Aorta (tissue), 5 donors: ENCODE results near the gene C1QTNF6. TPM values are rescaled to one million over a fixed set of nuclear protein-coding genes. Genes with fewer than 3 reads are reported as not detected.

Experiments used
- ATAC-seq: fragments of 200-7000 bp; cut with Tn5 transposase; one replicate; pipeline ENCODE4 v1.9.1; 2022; ENCODE audit warnings: moderate library complexity; ENCODE audit not compliant: low FRiP score
- DNase-seq, 2 donors: peaks; one replicate each; pipeline ENCODE4 v3.0.0-alpha.2; 2020
- H3K27ac ChIP-seq, 2 donors: one replicate each; pipeline ENCODE4 v1.5.1; 2013; ENCODE audit warnings: low read length in 2 of 2, mild to moderate bottlenecking in 2 of 2, moderate library complexity in 2 of 2, control low read depth in 1 of 2, inconsistent platforms in 1 of 2, low read depth in 1 of 2
- H3K27me3 ChIP-seq, 2 donors: one replicate each; pipeline ENCODE4 v1.6.1; 2013; ENCODE audit warnings: control low read depth in 1 of 2, low read length in 1 of 2, mild to moderate bottlenecking in 1 of 2, moderate library complexity in 1 of 2; ENCODE audit not compliant: insufficient read depth in 2 of 2, control insufficient read depth in 1 of 2
- H3K36me3 ChIP-seq, 2 donors: one replicate each; pipeline ENCODE4 v1.6.1; 2013; ENCODE audit warnings: control low read depth in 1 of 2, low read length in 1 of 2, mild to moderate bottlenecking in 1 of 2; ENCODE audit not compliant: insufficient read depth in 2 of 2, control insufficient read depth in 1 of 2
- H3K4me1 ChIP-seq, 2 donors: one replicate each; pipeline ENCODE4 v1.6.1; 2013; ENCODE audit warnings: low read length in 2 of 2, control low read depth in 1 of 2, mild to moderate bottlenecking in 1 of 2, moderate library complexity in 1 of 2; ENCODE audit not compliant: insufficient read depth in 2 of 2, control insufficient read depth in 1 of 2
- H3K4me3 ChIP-seq, 2 donors: one replicate each; pipeline ENCODE4 v1.5.1; 2013; ENCODE audit warnings: low read length in 2 of 2, control low read depth in 1 of 2, mild to moderate bottlenecking in 1 of 2
- H3K9me3 ChIP-seq: one replicate; pipeline ENCODE4 v1.6.1; 2013; ENCODE audit warnings: mild to moderate bottlenecking, low read length; ENCODE audit not compliant: control insufficient read depth
- WGBS, 2 donors: extraction: QIAGEN DNeasy Blood & Tissue Kit; methylation state at CpG; one replicate each; pipeline ENCODE4 v1.1.7; 2013; 5-methylcytosine and 5-hydroxymethylcytosine counted together
- intact Hi-C, 2 donors: fragments of 100-400 bp; cut with DNase I; formaldehyde crosslinking; loops; one replicate each; pipeline versions ENCODE4 v1.14.2 to v1.15.0; 2022
- polyA plus RNA-seq, 2 donors: library from polyadenylated mRNA; stranded (reverse); fragments of 200-250 nt; gene quantifications; one replicate each; pipeline ENCODE4 v1.2.3, GENCODE V29; 2013
- total RNA-seq, 2 donors: library from RNA; stranded (reverse); fragmentation: NEBNext Ultra II Directional; extraction: Animal tissue kit (Norgen Biotek cat#: 25700); gene quantifications; one replicate each; pipeline ENCODE4 v1.2.1, GENCODE V29; 2021
- donor health status: healthy with polysubstance abuse.
- donor health status: Bipolar disorder and iron deficiency.
- donor health status: DM: no; HTN: no; CAD: no.
- donor health status: DM: no; HTN: no; CAD: no.
- donor health status: DM: yes; HTN: yes; CAD: no.

Gene C1QTNF6
- total and polyA plus RNA-seq, 4 donors: 2.4 to 11.9 (median 5.1) TPM

DNA sequence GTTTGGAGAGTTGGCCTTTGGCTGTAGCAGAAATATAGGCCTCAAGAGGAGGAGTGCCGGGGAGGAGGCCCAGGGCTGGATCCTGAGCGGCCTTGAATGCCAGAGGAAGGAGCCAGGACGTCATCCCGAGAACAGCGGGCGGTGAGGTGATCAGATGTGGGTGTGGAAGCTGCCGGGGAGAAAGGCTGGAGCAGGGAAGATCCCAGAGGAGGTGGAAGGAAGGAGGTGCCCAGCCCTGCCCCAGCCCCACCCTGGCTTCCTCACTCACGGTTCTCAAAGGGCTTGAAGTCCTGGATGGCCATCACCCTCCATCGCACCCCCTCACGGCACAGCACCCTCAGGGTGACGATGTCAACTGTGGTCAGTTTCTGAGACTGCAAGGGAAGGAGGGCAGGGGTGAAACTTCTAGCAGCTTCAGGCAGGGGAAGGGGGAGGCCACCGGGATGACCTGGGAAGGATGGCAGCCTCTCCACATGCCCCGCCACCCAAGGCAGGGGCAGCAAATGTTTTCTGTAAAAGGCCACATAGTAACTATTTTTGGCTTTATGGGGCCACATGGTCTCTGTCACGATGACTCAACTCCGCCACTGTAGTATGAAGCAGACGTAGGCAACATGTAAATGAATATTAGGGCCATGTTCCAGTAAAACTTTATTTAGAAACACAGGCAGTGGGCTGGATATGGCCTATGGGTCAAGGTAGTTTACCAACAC lies 49.0 kb downstream of the C1QTNF6 start:
- no peak for DNase-seq
- intact Hi-C loops: no loop called here
- WGBS, 2 donors: 64 to 72% methylated on average over 16 of the region's 16 CpGs
- Histone ChIP-seq H3K4me1 (no peaks in the 10 kb centered on the region), H3K9me3 (no peaks in the 10 kb centered on the region), H3K36me3 (no peaks in the 10 kb centered on the region), H3K27ac (no peak overlapping the region), H3K4me3 (no peak overlapping the region), H3K27me3 (no peaks in the 10 kb centered on the region)
- ATAC-seq: no peak

DNA sequence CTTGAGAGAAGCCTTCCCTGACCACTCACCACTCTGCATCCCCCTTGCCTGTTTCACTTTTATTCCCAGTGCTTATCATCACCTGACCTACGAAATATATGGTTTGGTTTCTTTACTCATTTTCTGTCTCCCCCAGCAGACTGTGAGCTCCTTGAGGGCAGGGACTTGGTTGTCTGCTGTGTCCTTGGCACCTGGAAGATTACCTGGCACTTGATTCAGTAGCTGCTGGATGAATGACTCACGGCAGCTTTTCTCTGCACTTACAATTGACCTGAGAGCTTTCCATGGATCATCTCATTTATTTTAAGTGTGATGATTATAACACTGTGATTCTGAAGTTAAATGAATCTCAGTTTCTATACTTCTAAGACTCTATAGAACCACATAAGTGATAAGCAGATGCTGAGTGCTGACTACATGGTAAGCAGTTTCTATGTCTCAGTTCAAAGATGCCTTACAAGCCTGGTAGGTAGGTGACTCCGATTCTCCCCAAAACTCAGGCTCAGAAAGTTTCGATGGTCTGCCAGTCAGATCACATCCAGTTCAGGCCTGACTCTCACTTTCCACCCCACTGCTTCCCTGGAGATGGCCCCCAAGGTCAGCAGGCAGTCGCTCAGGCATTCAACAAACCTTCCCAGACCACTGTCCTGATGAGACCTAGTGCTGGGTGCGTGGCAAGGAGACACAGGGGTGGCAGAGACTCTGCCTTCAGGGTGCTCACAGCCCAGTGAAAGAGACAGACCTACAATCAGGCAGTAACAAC lies 50.0 kb downstream of the C1QTNF6 start:
- no peak for DNase-seq
- 75 to 80% methylated on average over 6 of the region's 6 CpGs for WGBS, 2 donors
- H3K27me3 ChIP-seq: no peaks in the 10 kb centered on the region
- ATAC-seq: no peak
- no peaks in the 10 kb centered on the region for H3K4me1 ChIP-seq
- no peak overlapping the region for H3K27ac ChIP-seq
- H3K9me3 ChIP-seq: no peaks in the 10 kb centered on the region
- intact Hi-C loops: no loop called here
- no peak overlapping the region for H3K4me3 ChIP-seq
- no peaks in the 10 kb centered on the region for H3K36me3 ChIP-seq

DNA sequence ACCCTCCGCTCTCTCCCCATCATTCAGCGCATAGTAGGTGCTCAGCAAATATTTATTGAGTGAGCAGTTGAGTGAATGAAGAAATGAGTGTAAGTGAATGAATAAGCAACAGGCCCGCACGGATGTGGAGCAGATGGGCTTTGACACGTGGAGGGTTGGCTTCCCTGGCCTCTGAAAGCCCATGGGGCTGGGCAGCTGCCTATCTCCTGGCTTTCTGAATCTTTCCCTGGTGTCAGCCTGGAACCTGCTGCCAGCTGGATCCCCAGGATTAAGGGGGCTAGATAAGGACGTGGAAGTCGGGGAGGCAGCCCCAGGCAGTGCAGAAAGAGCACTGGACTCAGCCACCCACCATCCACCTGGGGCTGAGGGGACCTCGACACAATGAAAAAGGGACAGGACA lies 50.9 kb downstream of the C1QTNF6 start:
- Histone ChIP-seq H3K27me3 (no peaks in the 10 kb centered on the region), H3K4me1 (no peaks in the 10 kb centered on the region), H3K36me3 (no peaks in the 10 kb centered on the region), H3K27ac (no peak overlapping the region), H3K9me3 (no peaks in the 10 kb centered on the region), H3K4me3 (no peak overlapping the region)
- ATAC-seq (no peak), DNase-seq (no peak)
- intact Hi-C loops: no loop called here
- 69 to 75% methylated on average over 8 of the region's 8 CpGs for WGBS, 2 donors

DNA sequence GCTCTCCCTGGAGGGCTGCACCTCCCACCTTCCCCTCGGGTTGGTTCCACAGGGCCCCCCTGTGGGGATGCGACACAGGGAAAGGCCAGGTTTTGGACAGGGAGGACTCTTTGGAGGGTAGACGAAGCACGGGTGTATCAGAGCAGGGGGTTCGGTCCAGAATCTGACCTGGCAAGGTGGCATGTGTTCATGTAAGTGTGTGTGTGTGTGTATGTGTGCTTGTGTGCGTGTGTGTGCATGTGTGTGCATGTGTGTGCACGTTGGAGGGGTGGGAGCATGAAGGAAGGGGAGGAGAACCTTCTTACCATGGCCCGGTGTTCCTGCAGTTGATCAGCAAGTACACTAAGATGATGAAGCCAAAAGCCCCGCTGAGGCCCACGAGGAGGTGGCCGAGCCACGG lies 53.0 kb downstream of the C1QTNF6 start:
- no peaks in the 10 kb centered on the region for H3K9me3 ChIP-seq
- H3K27me3 ChIP-seq: no peaks in the 10 kb centered on the region
- ATAC-seq (no peak), DNase-seq (no peak)
- intact Hi-C loops: no loop called here
- no peaks in the 10 kb centered on the region for H3K4me1 ChIP-seq
- 77 to 78% methylated on average over 12 of the region's 12 CpGs for WGBS, 2 donors
- no peak overlapping the region for H3K4me3 ChIP-seq
- no peaks in the 10 kb centered on the region for H3K36me3 ChIP-seq
- no peak overlapping the region for H3K27ac ChIP-seq

DNA sequence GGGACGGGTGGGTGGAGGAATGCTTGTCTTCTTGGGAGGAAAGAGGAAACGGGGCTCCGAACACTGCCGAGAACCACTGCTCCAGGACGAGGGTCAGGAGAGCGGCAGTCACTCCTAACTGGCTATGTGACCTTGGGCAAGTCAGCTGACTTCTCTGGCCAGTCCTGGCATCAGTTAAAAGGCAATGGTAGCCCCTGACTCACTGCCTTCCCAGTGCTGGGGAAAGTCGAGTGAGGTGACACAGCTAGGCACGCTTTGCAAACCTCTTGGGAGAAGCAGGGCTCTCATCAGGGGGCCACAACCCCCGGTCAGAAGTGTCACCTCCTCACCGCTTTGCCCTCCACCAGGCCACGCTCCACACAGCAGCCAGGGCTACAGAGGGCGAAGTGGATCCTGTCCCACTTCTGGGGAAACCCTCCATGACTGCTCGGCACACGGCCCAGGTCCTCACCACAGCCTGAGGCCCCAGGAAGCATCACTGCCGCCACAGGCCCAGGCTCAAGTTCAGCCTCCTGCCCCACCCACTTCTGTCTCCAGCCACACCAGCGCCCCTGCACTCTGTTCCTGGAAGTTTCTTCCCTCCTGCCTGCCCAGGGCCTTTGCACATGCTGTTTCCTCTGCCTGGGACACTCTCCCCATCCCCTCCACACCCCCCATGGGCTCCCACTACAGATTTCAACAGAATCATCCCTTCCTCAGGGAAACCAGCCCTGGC lies 54.6 kb downstream of the C1QTNF6 start:
- Histone ChIP-seq H3K36me3 (no peaks in the 10 kb centered on the region), H3K27me3 (no peaks in the 10 kb centered on the region), H3K4me1 (no peaks in the 10 kb centered on the region), H3K9me3 (no peaks in the 10 kb centered on the region), H3K4me3 (no peak overlapping the region), H3K27ac (no peak overlapping the region)
- WGBS, 2 donors: 65 to 70% methylated on average over 16 of the region's 16 CpGs
- intact Hi-C loops: no loop called here
- DNase-seq: no peak
- ATAC-seq: no peak

DNA sequence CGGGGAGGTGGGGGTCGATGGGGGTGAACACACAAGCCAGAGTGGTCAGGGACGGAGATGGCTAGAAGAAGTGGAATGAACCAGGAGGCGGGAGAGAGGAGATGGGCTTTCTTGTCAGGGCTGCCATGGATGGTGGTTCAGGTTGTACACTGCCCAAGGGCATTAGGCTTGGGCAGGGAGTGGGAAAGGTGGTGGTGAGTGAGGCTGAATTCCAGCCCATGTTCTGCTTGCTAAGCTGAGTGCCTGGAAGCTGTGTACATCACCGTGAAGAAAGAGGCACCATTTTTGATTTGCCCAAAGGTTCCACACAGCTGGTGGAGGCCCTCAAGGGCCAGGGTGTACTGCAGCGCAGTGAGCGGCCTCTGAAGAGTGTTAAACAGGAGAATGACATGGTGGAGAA lies 55.3 kb downstream of the C1QTNF6 start:
- Histone ChIP-seq H3K27me3 (no peaks in the 10 kb centered on the region), H3K9me3 (no peaks in the 10 kb centered on the region), H3K4me1 (no peaks in the 10 kb centered on the region), H3K27ac (no peak overlapping the region), H3K4me3 (no peak overlapping the region), H3K36me3 (no peaks in the 10 kb centered on the region)
- WGBS, 2 donors: 87 to 91% methylated on average over 7 of the region's 7 CpGs
- intact Hi-C loops: no loop called here
- DNase-seq: no peak
- no peak for ATAC-seq

Other genes starting within 250 kb of the C1QTNF6 start
- gene TST, start 168.8 kb downstream of the C1QTNF6 start, total RNA-seq: 1 to 10 TPM; 9.7 to 10.0 TPM
- gene TST, start 168.8 kb downstream of the C1QTNF6 start, polyA plus RNA-seq: 10 to 100 TPM; 26.8 to 61.7 TPM
- 10 to 100 TPM; 30.8 to 38.6 TPM for gene MPST, start 168.5 kb downstream of the C1QTNF6 start, total RNA-seq
- 100 to 1,000 TPM in 1 of 2 donors, 10 to 100 TPM in 1; 55.1 to 102 TPM for gene MPST, start 168.5 kb downstream of the C1QTNF6 start, polyA plus RNA-seq
- 10 to 100 TPM; 21.0 to 27.5 TPM for gene KCTD17, start 136.5 kb downstream of the C1QTNF6 start, total RNA-seq
- gene KCTD17, start 136.5 kb downstream of the C1QTNF6 start, polyA plus RNA-seq: 10 to 100 TPM; 15.2 to 20.5 TPM
- not detected for gene TMPRSS6, start 78.5 kb downstream of the C1QTNF6 start, total RNA-seq
- not detected for gene TMPRSS6, start 78.5 kb downstream of the C1QTNF6 start, polyA plus RNA-seq
- 1 to 10 TPM; 2.0 to 4.5 TPM for gene IL2RB, start 38.3 kb downstream of the C1QTNF6 start, total RNA-seq
- 1 to 10 TPM in 1 of 2 donors, under 1 TPM in 1; 0.23 to 1.3 TPM for gene IL2RB, start 38.3 kb downstream of the C1QTNF6 start, polyA plus RNA-seq
- not detected for gene SSTR3, start 24.2 kb upstream of the C1QTNF6 start, total RNA-seq
- not detected for gene SSTR3, start 24.2 kb upstream of the C1QTNF6 start, polyA plus RNA-seq
- 10 to 100 TPM; 16.8 to 19.8 TPM for gene RAC2, start 56.0 kb upstream of the C1QTNF6 start, total RNA-seq
- 10 to 100 TPM in 1 of 2 donors, 1 to 10 TPM in 1; 3.6 to 14.5 TPM for gene RAC2, start 56.0 kb upstream of the C1QTNF6 start, polyA plus RNA-seq
- gene CYTH4, start 94.3 kb upstream of the C1QTNF6 start, total RNA-seq: 10 to 100 TPM; 28.2 to 68.7 TPM
- gene CYTH4, start 94.3 kb upstream of the C1QTNF6 start, polyA plus RNA-seq: 10 to 100 TPM in 1 of 2 donors, 1 to 10 TPM in 1; 4.5 to 15.9 TPM
- under 1 TPM; 0.06 to 0.24 TPM for gene ELFN2, start 239.2 kb upstream of the C1QTNF6 start, total RNA-seq
- not detected for gene ELFN2, start 239.2 kb upstream of the C1QTNF6 start, polyA plus RNA-seq